Activated B cell treated with CpG ODN at 0.5 μM for 24 hours (primary cell): ENCODE measurements around the gene ZNF428. TPM values are rescaled to one million over a fixed set of nuclear protein-coding genes. Genes with fewer than 3 reads are reported as not detected.

ENCODE experiments used
- ATAC-seq: fragments of 200-7000 bp; cut with Tn5 transposase; one replicate; pipeline ENCODE4 v1.10.0; 2021; ENCODE audit warnings: low read depth, mild to moderate bottlenecking, moderate library complexity
- CTCF ChIA-PET: fragments of 350-600 bp; sonication (Branson Sonifier 250); formaldehyde crosslinking; loops from one replicate; lab custom pipeline; 2021; ENCODE audit warnings: antibody characterized with exemption; lab: Charles Lee
- POLR2A ChIA-PET: fragments of 350-600 bp; sonication (Branson Sonifier 250); formaldehyde crosslinking; loops from one replicate; lab custom pipeline; 2021; ENCODE audit warnings: antibody characterized with exemption; lab: Charles Lee
- DNase-seq: peaks from one replicate; pipeline ENCODE4 v3.0.0; 2022
- H3K27ac Mint-ChIP-seq: one replicate; pipeline ENCODE4 v1.8.0; 2020; ENCODE audit warnings: mixed read lengths
- H3K27me3 Mint-ChIP-seq: one replicate; pipeline ENCODE4 v1.8.0; 2021; ENCODE audit warnings: mixed read lengths
- H3K36me3 Mint-ChIP-seq: one replicate; pipeline ENCODE4 v1.8.0; 2021; ENCODE audit warnings: low read depth, mixed read lengths
- H3K4me1 Mint-ChIP-seq: one replicate; pipeline ENCODE4 v1.8.0; 2021; ENCODE audit warnings: mixed read lengths
- H3K4me3 Mint-ChIP-seq: one replicate; pipeline ENCODE4 v1.8.0; 2020; ENCODE audit warnings: mild to moderate bottlenecking, mixed read lengths
- H3K9me3 Mint-ChIP-seq: one replicate; pipeline ENCODE4 v1.8.0; 2020; ENCODE audit warnings: mixed read lengths
- CTCF ChIP-seq: fragments of 200-600 bp; IDR thresholded peaks from one replicate; pipeline ENCODE4 v1.8.0; 2022; ENCODE audit warnings: antibody characterized with exemption, mild to moderate bottlenecking
- intact Hi-C: fragments of 100-400 bp; cut with micrococcal nuclease; formaldehyde crosslinking; loops from one replicate; pipeline ENCODE4 v1.15.1; 2024
- total RNA-seq: library from RNA; stranded (reverse); gene quantifications from 2 replicates; pipeline ENCODE4 v1.2.3, GENCODE V29; 2022

Gene ZNF428
- total RNA-seq, 1 donor from 2014 or later, result 26.2 TPM

DNA sequence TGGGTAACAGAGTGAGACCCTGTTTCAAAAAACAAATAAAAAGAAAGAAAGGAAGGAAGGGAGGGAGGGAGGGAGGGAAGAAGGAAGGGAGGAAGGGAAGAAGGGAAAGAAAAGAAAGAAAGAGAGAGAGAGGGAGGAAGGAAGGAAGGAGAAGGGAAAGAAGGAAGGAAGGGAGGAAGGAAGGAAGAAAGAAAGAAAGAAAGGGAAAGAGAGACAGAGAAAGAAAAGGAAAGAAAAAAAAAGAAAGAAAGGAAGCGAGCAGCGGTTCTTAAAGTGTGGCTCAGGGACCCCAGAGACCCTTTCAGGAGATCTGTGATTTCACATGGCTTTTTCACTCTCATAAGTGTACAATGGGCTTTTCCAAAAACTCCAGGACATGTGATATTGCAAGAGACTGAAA lies 30.1 kb upstream of the ZNF428 start:
- POLR2A ChIA-PET, result no interaction called here
- DNase-seq (no peak), ATAC-seq (no peak)
- H3K27me3 Mint-ChIP-seq, result peaks cover 3% of the 10 kb centered on the region
- H3K4me1 Mint-ChIP-seq, result no peaks in the 10 kb centered on the region
- H3K36me3 Mint-ChIP-seq, result no peaks in the 10 kb centered on the region
- no peak overlapping the region for H3K27ac Mint-ChIP-seq
- no peak for TF ChIP-seq CTCF
- H3K4me3 Mint-ChIP-seq, result no peak overlapping the region
- CTCF ChIA-PET, result no interaction called here
- peaks cover 4% of the 10 kb centered on the region for H3K9me3 Mint-ChIP-seq
- intact Hi-C loops, result no loop called here

DNA sequence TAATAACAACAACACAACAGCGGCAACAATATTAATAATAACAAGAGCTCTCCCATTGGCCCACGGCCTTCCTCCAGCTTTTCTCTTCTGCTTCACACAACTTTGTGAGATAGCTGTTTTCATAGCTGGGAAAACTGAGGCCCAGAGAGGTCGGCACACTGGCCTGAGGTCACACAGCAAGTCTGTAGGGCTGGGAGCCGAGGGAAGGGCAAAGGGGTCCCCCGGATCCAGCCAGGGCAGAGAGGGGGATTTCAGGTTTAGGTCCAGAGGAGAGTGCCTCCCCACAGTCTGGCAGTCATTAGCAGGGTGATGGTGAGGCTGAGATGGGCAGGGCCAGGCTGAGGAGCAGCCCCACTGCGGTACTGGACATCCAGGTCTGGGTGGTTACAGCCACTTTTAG lies 29.2 kb upstream of the ZNF428 start:
- H3K4me3 Mint-ChIP-seq, result no peak overlapping the region
- H3K27ac Mint-ChIP-seq, result no peak overlapping the region
- H3K4me1 Mint-ChIP-seq, result no peaks in the 10 kb centered on the region
- H3K36me3 Mint-ChIP-seq, result no peaks in the 10 kb centered on the region
- ATAC-seq (no peak), DNase-seq (no peak)
- CTCF ChIA-PET, result no interaction called here
- no peak for TF ChIP-seq CTCF
- intact Hi-C loops, result no loop called here
- peaks cover 4% of the 10 kb centered on the region for H3K9me3 Mint-ChIP-seq
- POLR2A ChIA-PET, result no interaction called here
- peaks cover 3% of the 10 kb centered on the region for H3K27me3 Mint-ChIP-seq

GRCh38 chr19:43644181-43644580 lies 24.8 kb upstream of the ZNF428 start:
- ATAC-seq, result no peak
- intact Hi-C loops, result no loop called here
- no peak for TF ChIP-seq CTCF
- peaks cover 20% of the 10 kb centered on the region for H3K27me3 Mint-ChIP-seq
- H3K4me1 Mint-ChIP-seq, result peaks cover 10% of the 10 kb centered on the region
- ChIA-PET POLR2A (interaction anchor here (0.7 kb wide), 1 partner anchor 124 kb away, joined by 6 read pairs; no protein-coding TSS in a partner anchor), CTCF (no interaction called here)
- no peaks in the 10 kb centered on the region for H3K36me3 Mint-ChIP-seq
- no peak overlapping the region for H3K27ac Mint-ChIP-seq
- no peak for DNase-seq
- peaks cover 4% of the 10 kb centered on the region for H3K9me3 Mint-ChIP-seq
- H3K4me3 Mint-ChIP-seq, result no peak overlapping the region

DNA sequence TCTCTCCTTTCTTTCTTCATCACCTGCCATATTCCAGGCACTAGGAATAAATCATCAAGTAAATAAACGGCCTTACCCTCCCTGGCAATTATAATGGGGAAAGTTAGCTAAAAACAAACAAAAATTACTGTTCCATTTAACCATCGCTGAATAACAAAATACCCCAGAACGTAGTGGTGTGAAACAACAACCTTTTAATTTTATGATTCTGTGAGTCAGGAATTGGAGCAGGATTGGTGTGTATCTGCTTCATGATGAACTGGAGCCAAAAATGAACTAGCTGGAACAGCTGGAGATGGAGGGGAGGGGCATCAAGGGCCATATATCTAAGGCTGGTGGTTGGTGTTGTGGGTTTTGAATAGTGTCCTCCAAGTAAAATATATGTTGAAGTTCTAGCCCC lies 23.9 kb upstream of the ZNF428 start:
- no peaks in the 10 kb centered on the region for H3K36me3 Mint-ChIP-seq
- intact Hi-C loops, result no loop called here
- CTCF ChIA-PET, result no interaction called here
- peaks cover 18% of the 10 kb centered on the region for H3K4me1 Mint-ChIP-seq
- ATAC-seq (no peak), DNase-seq (no peak)
- POLR2A ChIA-PET, result interaction anchor here (0.7 kb wide), 1 partner anchor 17 kb away, joined by 3 read pairs; no protein-coding TSS in a partner anchor
- H3K9me3 Mint-ChIP-seq, result peaks cover 4% of the 10 kb centered on the region
- no peak for TF ChIP-seq CTCF
- no peak overlapping the region for H3K4me3 Mint-ChIP-seq
- peaks cover 28% of the 10 kb centered on the region for H3K27me3 Mint-ChIP-seq
- H3K27ac Mint-ChIP-seq, result no peak overlapping the region

- no peak for ATAC-seq
- Mint-ChIP-seq H3K9me3 (peaks cover 4% of the 10 kb centered on the region), H3K4me3 (no peak overlapping the region), H3K4me1 (peaks cover 19% of the 10 kb centered on the region), H3K27me3 (peaks cover 31% of the 10 kb centered on the region), H3K27ac (no peak overlapping the region), H3K36me3 (no peaks in the 10 kb centered on the region)
- no peak for TF ChIP-seq CTCF
- no peak for DNase-seq
- ChIA-PET CTCF (no interaction called here), POLR2A (no interaction called here)
- intact Hi-C loops, result no loop called here
Observed at GRCh38 chr19:43642531-43642930, 23.1 kb upstream of the ZNF428 start.
